Occipital lobe (tissue), 2 donors: ENCODE results near the gene TUBGCP6. TPM values are rescaled to one million over a fixed set of nuclear protein-coding genes. Genes with fewer than 3 reads are reported as not detected.
A peak's percentile ranks its signal among the peaks of the same experiment; 100 is the strongest.

Experiments used
- DNase-seq: peaks from one replicate; lab custom pipeline; 2025; lab: John Stamatoyannopoulos, UW
- total RNA-seq: library from RNA; depleted of rRNA; stranded (reverse); fragments of >200 nt; gene quantifications from one replicate; pipeline ENCODE4 v1.2.3, GENCODE V29; 2014

Gene TUBGCP6, protein sequence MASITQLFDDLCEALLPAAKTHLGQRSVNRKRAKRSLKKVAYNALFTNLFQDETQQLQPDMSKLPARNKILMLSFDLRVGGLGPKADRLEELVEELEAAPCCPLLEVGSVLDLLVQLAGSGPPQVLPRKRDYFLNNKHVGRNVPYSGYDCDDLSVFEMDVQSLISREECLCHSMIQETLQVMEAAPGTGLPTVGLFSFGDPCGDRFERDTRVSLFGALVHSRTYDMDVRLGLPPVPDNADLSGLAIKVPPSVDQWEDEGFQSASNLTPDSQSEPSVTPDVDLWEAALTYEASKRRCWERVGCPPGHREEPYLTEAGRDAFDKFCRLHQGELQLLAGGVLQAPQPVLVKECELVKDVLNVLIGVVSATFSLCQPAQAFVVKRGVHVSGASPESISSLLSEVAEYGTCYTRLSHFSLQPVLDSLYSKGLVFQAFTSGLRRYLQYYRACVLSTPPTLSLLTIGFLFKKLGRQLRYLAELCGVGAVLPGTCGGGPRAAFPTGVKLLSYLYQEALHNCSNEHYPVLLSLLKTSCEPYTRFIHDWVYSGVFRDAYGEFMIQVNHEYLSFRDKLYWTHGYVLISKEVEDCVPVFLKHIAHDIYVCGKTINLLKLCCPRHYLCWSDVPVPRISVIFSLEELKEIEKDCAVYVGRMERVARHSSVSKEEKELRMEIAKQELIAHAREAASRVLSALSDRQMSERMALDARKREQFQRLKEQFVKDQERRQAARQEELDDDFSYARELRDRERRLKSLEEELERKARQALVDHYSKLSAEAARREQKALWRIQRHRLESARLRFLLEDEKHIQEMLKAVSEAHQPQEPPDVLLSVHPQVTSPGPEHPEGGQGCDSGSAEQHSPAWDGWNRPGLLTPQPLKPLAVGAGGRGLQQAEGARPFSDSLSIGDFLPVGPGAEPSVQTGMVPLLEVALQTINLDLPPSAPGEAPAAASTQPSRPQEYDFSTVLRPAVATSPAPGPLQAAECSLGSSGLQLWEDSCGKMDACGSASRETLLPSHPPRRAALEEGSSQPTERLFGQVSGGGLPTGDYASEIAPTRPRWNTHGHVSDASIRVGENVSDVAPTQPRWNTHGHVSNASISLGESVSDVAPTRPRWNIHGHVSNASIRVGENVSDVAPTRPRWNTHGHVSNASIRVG (N-terminal part only)
- total RNA-seq = 34.0 TPM

DNA sequence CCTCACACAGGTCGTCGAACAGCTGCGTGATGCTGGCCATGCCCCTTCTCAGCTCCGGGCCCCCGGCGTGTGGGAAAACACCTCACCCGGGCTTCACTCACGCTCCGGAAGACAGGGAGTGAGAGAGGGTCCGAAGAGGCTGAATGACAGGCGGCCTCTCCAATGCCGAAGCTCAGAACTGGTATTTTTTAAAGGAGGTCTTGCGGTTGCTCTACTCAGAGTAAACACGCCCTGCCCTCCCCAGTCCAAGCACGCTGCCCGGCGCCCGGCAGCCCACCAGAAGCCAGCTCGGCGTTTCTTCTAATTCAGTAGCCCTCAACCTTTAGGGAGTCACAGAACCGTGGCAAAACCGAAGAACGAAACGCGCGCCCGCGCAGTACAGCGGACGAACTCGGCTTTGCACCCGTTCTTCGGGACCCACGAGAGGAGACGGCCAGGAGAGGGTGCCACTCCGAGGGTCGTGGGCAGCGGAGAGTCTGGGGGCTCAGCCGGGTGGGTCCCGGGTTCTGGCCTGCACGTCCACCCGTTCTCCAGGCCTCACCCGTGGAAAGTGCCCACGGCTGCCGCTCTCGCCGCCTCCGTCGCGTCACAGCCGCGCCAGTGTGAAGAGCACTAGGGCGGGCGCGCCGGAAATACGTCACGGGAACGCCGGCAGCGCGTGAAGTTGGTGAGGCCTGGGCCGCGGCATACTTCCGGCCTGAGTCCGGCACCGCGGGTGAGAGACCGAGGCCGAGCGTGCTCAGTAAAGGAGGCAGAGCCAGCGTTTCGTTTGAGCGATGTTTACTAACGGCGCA is at the start of gene TUBGCP6:
TSS of gene TUBGCP6 (minus strand) at position 604 of the 794 bp plus-strand sequence. CDS start at position 40, 564 bp downstream.
- peak; percentile 89 for DNase-seq

DNA sequence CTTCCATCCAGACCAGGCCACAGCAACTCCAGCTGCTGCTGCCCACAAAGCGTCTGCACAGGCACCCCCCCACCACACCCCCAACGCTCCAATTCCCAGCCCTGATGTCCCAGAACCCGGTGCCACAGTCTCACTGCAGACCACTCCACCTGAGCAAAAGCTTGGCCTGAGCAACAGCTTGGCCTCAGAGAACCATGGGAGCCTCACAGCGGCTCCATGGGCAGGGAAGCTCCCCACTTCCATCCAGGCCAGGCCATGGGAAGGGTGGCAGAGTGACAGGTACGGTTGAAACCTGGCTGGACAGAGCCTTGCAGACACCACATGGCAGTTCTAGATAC is 49.5 kb upstream of the TUBGCP6 start:
- no peak for DNase-seq

DNA sequence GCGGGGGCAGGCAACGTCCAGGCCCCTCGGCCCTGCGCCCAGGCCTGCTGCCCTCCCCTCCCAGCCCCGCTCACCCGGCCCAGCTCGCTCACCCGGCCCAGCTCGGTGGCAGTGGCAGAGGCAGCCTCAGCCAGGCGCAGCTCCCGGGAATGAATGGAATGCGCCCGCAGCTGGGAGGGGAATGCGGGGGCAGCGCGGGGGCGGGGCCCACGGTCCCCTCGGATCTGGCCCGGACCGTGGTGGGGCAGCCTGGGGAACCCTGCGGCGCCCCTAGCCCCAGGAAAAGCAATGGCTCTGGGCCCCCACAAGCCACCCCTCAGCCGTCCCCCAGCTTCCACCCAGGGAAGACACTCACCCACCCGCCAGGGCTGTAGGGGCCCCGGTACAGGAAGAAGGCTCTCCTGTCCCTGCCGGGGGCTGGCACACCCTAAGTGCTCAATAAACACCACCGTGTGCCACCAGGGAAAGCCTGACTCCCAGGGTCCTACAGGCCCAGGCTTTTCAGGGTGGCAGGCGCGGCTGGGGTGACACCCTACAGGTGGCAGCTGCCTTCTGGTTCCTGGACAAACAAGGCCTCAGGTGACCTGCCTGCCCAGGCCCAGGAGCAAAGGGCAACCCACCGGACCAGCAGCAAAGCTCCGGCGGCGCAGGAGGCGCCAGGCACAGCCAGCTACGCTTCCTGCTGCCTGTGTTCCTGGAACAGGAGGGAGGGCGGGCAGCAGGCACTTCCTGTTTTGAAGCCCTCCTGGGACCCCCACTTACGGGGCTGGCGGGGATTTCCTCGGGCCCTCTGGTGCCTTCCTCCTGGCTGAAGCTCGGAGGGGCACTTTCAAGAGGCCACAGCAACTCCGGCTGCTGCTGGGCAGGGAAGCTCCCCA is 48.9 kb upstream of the TUBGCP6 start:
- DNase-seq = no peak

DNA sequence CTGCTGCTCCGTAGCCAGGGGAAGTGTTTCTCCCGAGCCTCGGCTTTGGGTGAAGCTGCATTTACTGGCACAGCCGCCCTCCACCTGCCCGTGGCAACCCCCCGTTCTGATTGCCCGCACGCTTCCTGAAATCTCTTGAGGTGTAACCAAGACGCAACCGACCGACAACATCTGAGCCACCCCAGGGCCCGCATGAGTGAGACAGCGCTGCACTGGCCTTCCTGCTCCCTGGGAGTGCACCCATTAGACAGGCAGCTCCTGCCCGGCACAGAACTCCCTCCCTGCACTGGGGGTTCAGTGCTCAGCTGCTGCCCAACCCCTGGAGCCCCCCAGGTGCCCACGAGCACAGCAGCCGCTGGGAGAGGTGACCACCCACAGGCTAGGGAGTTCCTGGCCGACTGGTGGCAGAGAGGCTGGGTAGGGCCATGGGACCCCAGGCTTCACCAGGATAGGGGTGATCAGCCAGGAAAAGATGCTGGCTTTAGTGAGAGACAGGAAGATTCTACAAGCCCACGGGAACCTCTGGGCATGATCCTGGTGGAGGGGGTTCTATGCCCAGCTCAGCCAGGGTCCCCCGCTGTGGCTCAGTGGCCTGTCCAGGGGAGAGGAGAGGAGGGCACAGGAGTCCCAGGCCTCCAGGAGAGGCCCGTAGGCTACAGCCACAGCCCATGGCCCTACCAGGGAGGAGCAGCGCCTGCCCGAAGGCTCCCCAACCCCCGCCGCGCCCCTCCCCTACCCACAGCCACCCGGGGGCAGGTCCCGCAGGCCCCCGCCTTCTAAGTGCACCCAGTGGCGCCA is 48.0 kb upstream of the TUBGCP6 start:
- DNase-seq = no peak

DNA sequence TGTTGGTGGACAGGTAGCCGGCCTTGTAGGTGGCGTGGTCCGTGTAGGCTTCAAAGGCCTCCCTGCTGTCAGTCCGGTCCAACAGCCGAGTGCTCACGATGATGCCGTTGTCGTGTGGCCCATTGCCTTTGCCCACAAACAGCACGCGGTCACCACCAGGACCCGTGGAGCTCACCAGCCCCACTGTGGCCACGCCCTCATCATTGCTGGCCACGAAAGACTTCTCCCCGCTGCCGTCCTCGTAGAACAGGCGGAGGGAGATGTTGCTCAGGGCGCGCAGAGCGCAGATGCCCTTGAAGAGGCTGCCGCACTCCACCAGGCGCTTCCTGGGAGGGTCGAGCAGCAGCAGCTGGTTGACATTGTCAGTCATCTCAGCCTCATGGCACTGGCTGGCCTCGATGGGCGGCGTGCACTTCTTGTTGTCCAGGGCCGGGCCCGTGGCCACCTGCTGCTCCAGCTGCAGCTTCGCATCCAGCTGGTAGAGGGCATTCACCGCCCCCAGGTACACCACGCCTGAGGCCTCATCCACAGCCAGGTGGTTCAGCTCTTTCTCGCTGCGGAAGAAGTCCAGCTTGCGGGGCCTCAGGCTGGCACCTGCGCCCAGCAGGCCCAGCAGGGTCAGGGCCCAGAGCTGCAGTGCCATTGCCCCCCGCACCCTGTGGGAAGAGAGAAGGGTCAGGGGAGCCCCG is 45.3 kb upstream of the TUBGCP6 start:
- no peak for DNase-seq

DNA sequence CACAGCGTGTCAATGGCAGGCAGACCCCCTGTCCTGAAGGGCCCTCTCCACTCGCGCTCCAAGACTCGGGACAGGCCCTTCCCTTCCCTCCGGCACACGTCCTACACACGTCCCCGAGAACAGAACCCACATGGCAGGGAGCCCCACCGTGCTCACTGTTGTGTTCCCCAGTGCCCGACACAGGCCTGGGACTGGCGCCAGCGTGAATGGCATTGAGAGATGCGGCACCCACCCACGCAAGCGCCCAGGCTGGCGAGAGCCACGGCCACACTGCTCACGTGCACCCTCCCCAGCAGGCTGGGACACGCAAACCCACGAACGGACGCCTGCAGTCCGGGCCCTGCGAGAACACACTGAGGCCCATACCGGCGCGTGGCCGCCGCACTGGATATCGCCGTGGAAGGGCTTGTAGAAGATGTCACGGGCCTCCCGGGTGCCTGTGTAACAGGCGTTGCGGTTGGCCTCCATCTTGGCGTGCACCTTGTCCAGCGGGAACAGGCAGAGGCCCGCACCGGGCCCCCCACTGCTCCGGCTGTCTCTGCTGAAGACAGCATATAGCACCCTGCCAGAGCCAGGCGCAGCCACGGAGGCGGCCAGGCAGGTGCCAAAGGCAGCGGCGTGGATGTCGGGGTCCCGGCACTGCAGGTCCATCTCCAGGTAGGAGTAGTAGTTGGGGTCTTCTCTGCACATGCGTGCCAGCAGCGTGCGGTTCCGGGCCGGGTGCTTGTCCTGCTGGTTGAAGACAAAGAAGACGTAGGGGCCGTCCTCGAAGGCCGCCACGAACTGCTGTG is 44.5 kb upstream of the TUBGCP6 start:
- no peak for DNase-seq

DNA sequence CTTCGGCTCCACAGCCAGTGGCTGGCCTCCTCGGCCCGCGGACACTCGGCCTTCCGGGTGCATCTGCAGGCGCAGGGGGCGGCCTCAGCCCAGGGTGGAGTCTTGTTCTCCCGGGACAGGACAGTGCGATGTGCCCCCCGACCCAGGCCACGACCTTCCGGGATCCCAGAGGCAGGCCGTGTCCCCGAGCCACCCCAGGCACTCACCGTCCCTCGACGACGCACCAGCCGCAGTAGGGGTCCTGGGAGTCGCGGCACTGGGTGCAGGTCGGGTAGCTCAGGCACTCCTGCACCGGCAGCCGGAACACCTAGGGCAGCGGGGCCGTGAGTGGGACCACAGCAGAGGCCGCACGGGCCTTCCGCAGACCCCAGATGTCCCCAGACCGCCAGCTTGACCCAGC is 42.9 kb upstream of the TUBGCP6 start:
- no peak for DNase-seq

DNA sequence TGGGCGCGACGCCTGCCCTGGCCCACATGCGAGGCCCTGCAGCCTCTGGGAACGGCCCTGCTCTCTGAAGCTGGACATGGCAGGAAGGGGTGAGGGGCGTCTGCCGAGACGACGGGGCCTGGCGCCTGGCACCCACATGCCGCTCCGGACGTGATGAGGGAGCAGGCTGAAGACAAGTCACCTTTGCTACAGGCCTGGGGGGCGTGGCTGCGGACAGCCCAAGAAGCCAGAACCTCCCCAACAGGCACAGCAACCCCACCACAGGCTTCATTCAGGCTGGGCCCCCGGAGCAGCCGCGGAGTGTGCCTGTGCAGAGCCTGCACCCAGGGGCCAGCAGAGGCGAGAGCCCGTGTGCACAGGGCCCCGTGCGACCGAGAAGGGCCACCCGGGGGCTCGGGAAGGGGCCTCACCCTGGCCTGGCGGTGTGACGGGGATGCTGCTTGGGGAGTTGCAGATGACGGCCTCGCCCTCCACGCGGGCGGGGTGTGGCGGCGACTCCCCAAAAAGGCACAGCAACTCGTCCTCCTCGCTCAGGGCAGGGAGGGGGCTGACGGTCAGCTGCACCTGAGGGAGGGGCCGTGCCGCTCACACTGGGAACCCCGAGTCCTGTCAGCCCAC is 42.0 kb upstream of the TUBGCP6 start:
- DNase-seq = no peak

DNA sequence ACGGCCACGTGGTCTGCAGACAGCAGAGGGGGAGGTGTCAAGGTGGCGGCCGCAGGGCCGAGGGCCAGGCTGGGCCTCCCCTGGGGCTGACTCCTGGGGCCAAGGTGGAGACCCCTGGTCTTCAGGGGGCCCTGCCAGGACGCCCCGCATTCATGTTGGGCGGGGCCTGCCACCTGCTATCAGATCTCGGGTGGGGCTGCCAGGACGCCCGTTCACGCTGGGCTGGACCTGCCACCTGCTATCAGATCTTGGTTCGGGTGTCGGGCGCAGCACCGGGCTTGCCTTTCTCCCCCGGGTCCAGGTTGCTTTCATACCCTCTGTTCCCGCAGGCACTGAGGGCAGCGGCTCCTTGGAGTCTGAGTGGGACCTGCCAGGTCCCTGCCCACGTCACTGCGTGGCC is 41.5 kb upstream of the TUBGCP6 start:
- DNase-seq = no peak

DNA sequence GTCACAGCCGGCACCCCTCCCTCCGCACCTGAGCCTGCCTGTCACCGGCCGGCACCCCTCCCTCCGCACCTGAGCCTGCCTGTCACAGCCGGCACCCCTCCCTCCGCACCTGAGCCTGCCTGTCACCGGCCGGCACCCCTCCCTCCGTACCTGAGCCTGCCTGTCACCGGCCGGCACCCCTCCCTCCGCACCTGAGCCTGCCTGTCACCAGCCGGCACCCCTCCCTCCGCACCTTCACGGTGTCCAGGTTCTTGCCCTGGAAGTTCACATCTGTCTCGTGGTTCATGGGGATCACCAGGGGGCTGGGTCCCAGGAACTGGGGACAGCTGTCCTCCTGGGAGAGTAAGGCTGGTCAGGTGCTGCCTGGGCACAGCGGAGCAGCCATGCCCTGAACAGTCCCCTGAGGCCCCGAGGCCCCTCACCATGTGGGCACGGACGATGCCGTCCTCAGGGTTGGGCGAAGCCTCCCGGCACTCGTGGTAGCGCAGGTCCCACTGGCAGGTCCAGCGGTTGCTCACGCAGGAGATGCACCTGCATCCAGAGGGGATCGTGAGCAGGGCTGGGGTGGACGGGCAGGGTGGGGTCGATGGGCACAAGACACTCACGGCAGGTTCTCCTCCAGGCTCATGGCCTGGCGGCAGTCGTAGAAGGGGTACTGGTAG is 40.9 kb upstream of the TUBGCP6 start:
- DNase-seq = no peak

DNA sequence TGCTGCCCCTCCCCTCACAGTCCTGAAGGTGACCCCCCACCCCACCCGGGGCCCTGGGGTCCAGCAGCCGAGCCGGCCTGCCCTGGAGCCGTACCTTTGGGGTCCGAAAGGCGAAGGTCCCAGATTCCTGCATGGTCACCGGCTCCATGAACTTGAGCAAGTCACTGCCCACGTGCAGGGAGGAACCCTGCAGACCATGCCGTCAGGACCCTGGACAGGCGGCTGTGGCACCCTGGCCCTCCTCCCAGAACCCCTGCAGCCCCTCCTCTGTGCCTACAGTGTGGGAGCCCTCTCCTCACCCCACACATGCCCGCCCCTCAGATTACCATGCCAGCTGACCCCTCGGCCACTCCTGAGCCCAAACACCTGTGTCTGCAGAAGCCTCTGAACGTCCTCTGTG is 39.7 kb upstream of the TUBGCP6 start:
- no peak for DNase-seq

DNA sequence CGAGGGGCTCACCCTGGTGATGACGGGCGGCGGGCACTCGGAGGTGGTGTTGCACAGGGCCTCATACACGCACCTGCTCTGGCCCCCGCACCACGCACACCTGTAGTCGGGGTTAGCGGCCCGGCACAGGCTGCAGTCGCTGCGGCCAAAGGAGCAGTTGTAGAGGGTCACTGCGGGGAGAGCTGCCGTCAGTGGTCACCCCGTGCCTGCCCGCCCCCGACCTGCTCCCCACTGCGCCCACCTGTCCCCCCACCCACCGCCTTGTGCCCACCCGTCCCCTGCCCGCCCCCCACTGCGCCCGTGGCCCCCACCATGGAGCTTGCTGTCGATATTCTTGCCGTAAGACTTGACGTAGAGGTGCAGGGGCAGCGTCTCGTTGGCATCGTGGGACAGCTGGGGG is 39.0 kb upstream of the TUBGCP6 start:
- no peak for DNase-seq

DNA sequence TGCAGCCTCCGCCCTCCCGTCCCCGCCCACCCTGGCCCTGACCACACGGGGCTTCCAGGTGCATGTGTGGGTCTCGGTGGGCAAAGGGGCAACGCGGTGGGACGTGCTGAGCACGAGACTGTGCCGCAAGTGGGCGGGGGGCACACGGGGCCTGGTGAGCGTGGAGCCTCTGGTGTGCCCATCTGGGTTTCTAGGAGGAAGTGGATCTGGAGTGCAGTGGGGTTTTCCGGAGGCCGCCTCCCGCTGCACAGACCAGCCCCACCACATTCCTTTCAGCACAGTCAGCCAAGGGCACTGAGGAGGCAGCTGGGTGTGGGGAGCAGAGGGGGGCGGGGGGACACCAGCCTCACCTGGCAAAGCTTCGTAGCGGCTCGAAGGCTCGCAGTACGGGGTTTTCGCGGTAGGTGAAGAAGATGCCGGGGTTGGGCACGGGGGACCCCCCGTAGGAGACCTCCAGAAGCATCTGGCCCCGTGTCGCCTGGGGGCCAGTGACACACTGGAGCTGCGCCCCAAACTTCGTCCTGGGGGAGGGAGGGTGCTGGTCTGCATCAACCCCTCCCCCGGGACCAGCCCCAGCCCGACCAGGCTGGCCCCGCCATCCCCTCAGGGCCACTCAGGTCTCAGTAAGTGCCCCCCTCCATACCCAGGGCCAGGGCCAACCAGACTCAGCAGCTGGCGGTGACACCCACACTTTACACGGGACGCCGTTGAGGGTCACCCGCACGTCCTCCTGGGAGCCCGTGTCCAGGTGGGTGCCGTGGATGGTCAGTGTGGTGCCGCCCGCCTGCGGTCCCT is 37.7 kb upstream of the TUBGCP6 start:
- DNase-seq = no peak

DNA sequence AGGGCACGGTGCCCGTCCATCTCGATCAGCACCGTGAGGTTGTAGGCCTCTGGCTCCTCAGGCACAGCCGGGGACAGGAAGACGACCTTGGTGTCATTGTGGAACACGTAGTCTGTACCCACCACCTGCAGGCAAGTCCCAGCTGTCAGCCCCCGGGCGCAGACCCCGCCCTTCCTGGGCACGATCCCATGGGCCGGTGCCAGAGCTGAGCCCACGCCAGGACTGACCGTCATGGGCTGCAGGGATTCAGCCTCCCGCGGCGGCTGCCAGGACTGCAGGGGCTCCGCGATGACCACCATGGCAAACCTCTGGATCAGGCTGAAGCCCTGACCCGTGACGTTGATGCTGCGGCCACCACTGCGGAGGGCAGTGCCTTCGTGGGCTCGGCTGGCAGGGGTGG is 37.1 kb upstream of the TUBGCP6 start:
- DNase-seq = no peak

DNA sequence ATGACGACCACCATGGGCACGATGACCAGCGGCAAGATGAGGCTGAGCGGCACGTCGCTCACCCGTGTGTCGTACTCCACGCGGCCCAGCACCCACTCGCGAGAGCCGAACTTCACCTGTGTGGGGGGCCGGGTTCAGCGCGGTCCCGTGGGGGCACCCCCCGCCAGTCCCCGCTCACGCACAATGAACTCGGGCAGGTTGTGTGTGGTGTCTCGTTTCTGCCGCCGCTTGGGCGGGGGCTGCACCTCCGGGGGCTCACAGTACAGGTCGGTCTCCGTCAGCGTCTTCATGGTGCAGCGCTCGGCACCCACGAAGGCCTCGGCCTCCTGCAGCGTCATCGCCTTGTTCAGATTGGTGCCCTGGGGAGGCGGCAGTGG is 36.5 kb upstream of the TUBGCP6 start:
- DNase-seq = no peak

DNA sequence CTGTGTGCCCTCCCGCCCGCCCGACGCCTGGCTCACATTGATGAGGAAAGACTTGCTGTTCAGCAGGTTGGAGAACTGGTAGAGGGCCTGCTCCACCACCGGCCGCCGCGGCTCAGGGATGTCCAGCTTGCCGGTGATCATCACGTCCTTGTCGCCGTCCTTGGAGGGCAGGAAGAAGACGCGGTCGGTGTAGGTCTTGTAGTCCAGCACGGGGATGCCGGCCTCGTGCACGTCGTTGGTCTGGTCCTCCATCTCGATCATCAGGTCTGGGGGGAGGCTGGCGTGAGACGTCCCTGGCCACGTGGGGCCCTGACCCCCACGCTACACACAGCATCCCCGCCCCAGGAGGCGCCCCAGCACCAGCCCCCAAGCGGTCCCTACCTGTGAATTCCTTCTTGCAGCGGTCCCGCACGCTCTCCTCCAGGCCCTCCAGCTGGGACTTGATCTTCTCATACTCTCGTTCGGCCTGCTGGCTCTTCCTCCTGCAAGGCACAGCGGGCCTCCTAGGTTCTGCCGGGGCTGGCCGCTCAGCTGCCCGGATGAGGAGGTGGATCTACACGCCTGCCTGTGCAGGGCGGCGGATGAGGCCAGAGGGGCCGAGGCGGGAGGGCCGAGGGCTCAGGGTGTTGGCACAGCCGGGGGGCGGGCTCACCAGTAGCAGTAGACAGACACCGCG is 36.0 kb upstream of the TUBGCP6 start:
- DNase-seq = no peak
